RWPE2 (cell line): ENCODE results near the gene FSD1.

Experiments used
- ATAC-seq: fragments of 200-7000 bp; cut with Tn5 transposase; 3 replicates; pipeline ENCODE4 v1.9.1; 2021; ENCODE audit warnings: low read depth
- DNase-seq: peaks from one replicate; pipeline ENCODE4 v3.0.0-alpha.2; 2020; ENCODE audit warnings: low spot score
- H3K27ac ChIP-seq: fragments of 450-650 bp; 2 replicates; pipeline ENCODE4 v1.5.1; 2017; ENCODE audit warnings: mild to moderate bottlenecking; ENCODE audit not compliant: poor library complexity, severe bottlenecking
- H3K27me3 ChIP-seq: fragments of 250-450 bp; sonication (Bioruptor Pico); 2 replicates; pipeline ENCODE4 v1.5.1; 2021; ENCODE audit warnings: mild to moderate bottlenecking, moderate library complexity; ENCODE audit not compliant: insufficient read depth, poor library complexity, severe bottlenecking
- H3K36me3 ChIP-seq: fragments of 250-450 bp; sonication (Bioruptor Pico); 2 replicates; pipeline ENCODE4 v1.5.1; 2020; ENCODE audit warnings: low read depth, mild to moderate bottlenecking, moderate library complexity
- H3K4me1 ChIP-seq: fragments of 250-450 bp; sonication (Bioruptor Pico); 2 replicates; pipeline ENCODE4 v1.5.1; 2021; ENCODE audit warnings: mild to moderate bottlenecking, moderate library complexity; ENCODE audit not compliant: insufficient read depth, poor library complexity, severe bottlenecking
- H3K4me3 ChIP-seq: fragments of 250-450 bp; sonication (Bioruptor Pico); 2 replicates; pipeline ENCODE4 v1.5.1; 2021; ENCODE audit warnings: mild to moderate bottlenecking, moderate library complexity; ENCODE audit not compliant: severe bottlenecking
- H3K9me3 ChIP-seq: fragments of 250-450 bp; sonication (Bioruptor Pico); 2 replicates; pipeline ENCODE4 v1.5.1; 2021; ENCODE audit warnings: mild to moderate bottlenecking, moderate library complexity; ENCODE audit not compliant: severe bottlenecking
- CTCF ChIP-seq: fragments of 450-650 bp; IDR thresholded peaks from one replicate; pipeline ENCODE4 v1.5.1; 2017; ENCODE audit warnings: mild to moderate bottlenecking, moderate library complexity; ENCODE audit not compliant: poor library complexity, severe bottlenecking

Gene FSD1

DNA sequence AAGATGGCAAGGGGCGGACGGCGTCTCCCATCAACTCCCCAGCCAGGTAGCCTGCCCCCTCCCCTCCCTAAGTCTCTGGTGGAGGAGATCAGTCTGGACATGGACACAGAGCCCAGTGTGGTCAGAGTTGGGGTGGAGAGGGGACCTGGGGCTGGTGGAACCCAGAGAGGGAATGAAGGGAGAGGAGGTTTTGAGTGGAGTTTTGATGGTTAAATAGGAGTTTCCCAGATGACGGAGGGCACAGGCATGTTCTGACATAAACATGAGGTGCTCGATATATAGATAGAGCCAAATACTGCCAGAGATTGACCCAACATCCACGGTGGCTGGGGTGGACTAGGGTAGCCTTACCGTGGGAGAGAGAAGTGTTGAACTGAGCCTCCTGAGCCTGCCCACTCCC lies 14.1 kb downstream of the FSD1 start:
- no peak for TF ChIP-seq CTCF
- Histone ChIP-seq H3K9me3 (peaks cover 2% of the 10 kb centered on the region), H3K4me1 (no peaks in the 10 kb centered on the region), H3K27ac (no peak overlapping the region), H3K27me3 (no peaks in the 10 kb centered on the region), H3K4me3 (no peak overlapping the region), H3K36me3 (no peaks in the 10 kb centered on the region)
- DNase-seq (no peak), ATAC-seq (no peak)

DNA sequence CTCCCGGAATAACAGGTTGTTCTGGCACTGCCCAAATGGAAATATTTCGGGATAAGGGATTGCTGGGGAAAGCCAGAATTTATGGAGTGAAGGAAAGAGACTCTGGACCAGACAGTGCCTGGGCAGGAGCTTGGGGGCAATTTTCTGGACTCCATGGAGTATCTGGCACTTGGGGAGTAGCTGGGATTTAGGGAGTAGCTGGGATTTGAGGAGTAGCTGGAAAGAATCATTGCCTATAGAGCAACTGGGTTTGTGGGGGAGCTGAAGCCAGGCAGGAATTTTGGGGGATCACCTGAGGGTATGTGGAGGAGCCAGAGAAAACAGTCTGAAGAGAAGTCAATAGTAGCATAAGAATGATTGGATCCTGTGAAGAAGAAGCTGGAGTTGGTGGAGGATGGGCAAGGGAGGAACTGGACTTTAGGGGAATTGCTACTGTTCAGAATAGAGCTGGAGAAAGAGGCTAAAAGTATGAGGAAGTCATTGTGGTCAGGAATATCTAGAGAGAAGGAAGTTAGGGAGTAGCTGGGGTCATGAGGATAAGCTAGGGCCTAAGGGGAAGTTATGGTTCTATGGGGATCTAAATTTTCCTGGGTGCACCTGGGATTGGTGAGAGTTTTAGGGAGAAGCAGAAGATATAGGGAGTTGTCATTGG lies 14.8 kb downstream of the FSD1 start:
- ATAC-seq, result no peak

GRCh38 chr19:4320419-4320818 lies 16.0 kb downstream of the FSD1 start:
- H3K36me3 ChIP-seq, result no peaks in the 10 kb centered on the region
- H3K27ac ChIP-seq, result no peak overlapping the region
- no peaks in the 10 kb centered on the region for H3K27me3 ChIP-seq
- ATAC-seq (no peak), DNase-seq (no peak)
- H3K4me3 ChIP-seq, result no peak overlapping the region
- H3K4me1 ChIP-seq, result no peaks in the 10 kb centered on the region
- TF ChIP-seq CTCF, result no peak
- peaks cover 2% of the 10 kb centered on the region for H3K9me3 ChIP-seq

More for the DNA sequence above, 14.8 kb downstream of the FSD1 start:
- Histone ChIP-seq H3K27ac (no peak overlapping the region), H3K4me3 (no peak overlapping the region), H3K9me3 (peaks cover 2% of the 10 kb centered on the region), H3K4me1 (no peaks in the 10 kb centered on the region), H3K27me3 (no peaks in the 10 kb centered on the region), H3K36me3 (no peaks in the 10 kb centered on the region)
- no peak for DNase-seq
- no peak for TF ChIP-seq CTCF

DNA sequence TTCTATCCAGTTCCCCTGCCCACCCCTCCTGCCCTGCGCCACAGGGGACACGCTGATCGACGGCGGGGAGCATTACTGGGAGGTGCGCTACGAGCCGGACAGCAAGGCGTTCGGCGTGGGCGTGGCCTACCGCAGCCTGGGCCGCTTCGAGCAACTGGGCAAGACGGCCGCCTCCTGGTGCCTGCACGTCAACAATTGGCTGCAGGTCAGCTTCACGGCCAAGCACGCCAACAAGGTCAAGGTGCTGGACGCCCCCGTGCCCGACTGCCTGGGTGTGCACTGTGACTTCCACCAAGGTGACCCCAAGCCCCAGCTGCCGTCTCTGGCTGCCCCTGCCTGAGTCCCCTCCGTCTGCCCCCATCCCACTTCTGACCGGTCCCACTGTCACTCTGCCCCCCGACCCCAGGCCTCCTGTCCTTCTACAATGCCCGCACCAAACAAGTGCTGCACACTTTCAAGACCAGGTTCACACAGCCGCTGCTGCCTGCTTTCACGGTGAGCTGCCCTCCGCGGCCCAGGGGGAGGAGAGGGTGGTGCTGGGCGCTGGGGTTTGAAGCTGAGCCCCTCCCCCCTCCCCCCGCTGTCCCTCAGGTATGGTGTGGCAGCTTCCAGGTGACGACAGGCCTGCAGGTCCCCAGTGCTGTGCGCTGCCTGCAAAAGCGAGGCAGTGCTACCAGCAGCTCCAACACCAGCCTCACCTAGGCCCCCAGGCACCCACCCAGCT lies 18.7 kb downstream of the FSD1 start:
- H3K27me3 ChIP-seq, result no peaks in the 10 kb centered on the region
- no peak for ATAC-seq
- no peaks in the 10 kb centered on the region for H3K36me3 ChIP-seq
- no peak for TF ChIP-seq CTCF
- H3K27ac ChIP-seq, result no peak overlapping the region
- peaks cover 2% of the 10 kb centered on the region for H3K9me3 ChIP-seq
- H3K4me3 ChIP-seq, result no peak overlapping the region
- no peak for DNase-seq
- H3K4me1 ChIP-seq, result no peaks in the 10 kb centered on the region

- Histone ChIP-seq H3K27me3 (no peaks in the 10 kb centered on the region), H3K36me3 (no peaks in the 10 kb centered on the region), H3K27ac (no peak overlapping the region), H3K4me3 (no peak overlapping the region), H3K4me1 (no peaks in the 10 kb centered on the region), H3K9me3 (peaks cover 2% of the 10 kb centered on the region)
- DNase-seq (no peak), ATAC-seq (no peak)
- TF ChIP-seq CTCF, result no peak
Observed at GRCh38 chr19:4323692-4324091, 19.3 kb downstream of the FSD1 start.
